ENCODE measurements around the gene CABYR.

- TF ChIP-seq CTCF (IDR thresholded peaks at IDR 0.05) (no peak), POLR2A (IDR thresholded peaks at IDR 0.05) (no peak), POLR2AphosphoS5 (IDR thresholded peaks at IDR 0.05) (no peak)
Observed at GRCh38 chr18:24187049-24187448, 48.2 kb downstream of the CABYR start.

All from breast epithelium (tissue), 3 donors.